BJ (cell line): ENCODE measurements around the gene PPP1R3A. TPM values are rescaled to one million over a fixed set of nuclear protein-coding genes. Genes with fewer than 3 reads are reported as not detected.

Experiments
- CTCF ChIA-PET: fragments of 350-600 bp; formaldehyde crosslinking; extraction: SDS; loops from one replicate; lab custom pipeline; 2021; ENCODE audit warnings: antibody characterized with exemption, inconsistent platforms; lab: Yijun Ruan, JAX
- POLR2A ChIA-PET: fragments of 300-600 bp; sonication (Branson Sonifier 250); formaldehyde crosslinking; extraction: SDS; loops from one replicate; lab custom pipeline; 2021; ENCODE audit warnings: antibody characterized with exemption; lab: Charles Lee
- DNase-seq: peaks from one replicate; pipeline ENCODE4 v3.0.0-alpha.2; 2011; ENCODE audit warnings: low read depth
- H3K27me3 ChIP-seq: 2 replicates; pipeline ENCODE4 v1.6.0; 2011; ENCODE audit warnings: low read length; ENCODE audit not compliant: control insufficient read depth, insufficient read depth
- H3K36me3 ChIP-seq: 2 replicates; pipeline ENCODE4 v1.5.1; 2011; ENCODE audit warnings: low read length; ENCODE audit not compliant: control insufficient read depth, insufficient read depth
- H3K4me3 ChIP-seq: 2 replicates; pipeline ENCODE4 v1.5.1; 2011; ENCODE audit warnings: low read depth, mild to moderate bottlenecking, control low read depth, low read length
- CTCF ChIP-seq: IDR thresholded peaks from 2 replicates; pipeline ENCODE4 v1.5.1; 2011; ENCODE audit warnings: low read depth, mild to moderate bottlenecking, control low read depth, inconsistent platforms, low read length, moderate library complexity; ENCODE audit not compliant: insufficient read depth
- polyA plus RNA-seq: library from polyadenylated mRNA; depleted of rRNA; stranded (reverse); fragments of >200 nt; gene quantifications from 2 replicates; pipeline ENCODE4 v1.2.3, GENCODE V29; 2011

The PPP1R3A gene
- polyA plus RNA-seq, 1 experiment: not detected

GRCh38 chr7:113891031-113891350, 27.8 kb downstream of the PPP1R3A start:
- no peaks in the 10 kb centered on the region for H3K27me3 ChIP-seq
- no peaks in the 10 kb centered on the region for H3K36me3 ChIP-seq
- ChIA-PET CTCF (no interaction called here), POLR2A (no interaction called here)
- TF ChIP-seq CTCF: no peak
- no peak overlapping the region for H3K4me3 ChIP-seq
- DNase-seq: no peak

GRCh38 chr7:113890331-113891030, 28.3 kb downstream of the PPP1R3A start:
- POLR2A ChIA-PET: no interaction called here
- TF ChIP-seq CTCF: no peak
- H3K4me3 ChIP-seq: no peak overlapping the region
- no peaks in the 10 kb centered on the region for H3K36me3 ChIP-seq
- CTCF ChIA-PET: no interaction called here
- no peaks in the 10 kb centered on the region for H3K27me3 ChIP-seq
- no peak for DNase-seq

- Histone ChIP-seq H3K27me3 (no peaks in the 10 kb centered on the region), H3K36me3 (no peaks in the 10 kb centered on the region), H3K4me3 (no peak overlapping the region)
- DNase-seq: no peak
- ChIA-PET CTCF (no interaction called here), POLR2A (no interaction called here)
- no peak for TF ChIP-seq CTCF
These were observed 35.7 kb downstream of the PPP1R3A start for GRCh38 chr7:113883096-113883495.

GRCh38 chr7:113880559-113880958, 38.2 kb downstream of the PPP1R3A start:
- H3K27me3 ChIP-seq: no peaks in the 10 kb centered on the region
- H3K36me3 ChIP-seq: no peaks in the 10 kb centered on the region
- no peak overlapping the region for H3K4me3 ChIP-seq
- TF ChIP-seq CTCF: no peak
- no peak for DNase-seq
- CTCF ChIA-PET: no interaction called here
- POLR2A ChIA-PET: no interaction called here

- ChIA-PET POLR2A (no interaction called here), CTCF (no interaction called here)
- TF ChIP-seq CTCF: no peak
These were observed 40.3 kb downstream of the PPP1R3A start for GRCh38 chr7:113878394-113878992.

More at GRCh38 chr7:113878394-113878992, 40.3 kb downstream of the PPP1R3A start:
- Histone ChIP-seq H3K27me3 (no peaks in the 10 kb centered on the region), H3K4me3 (no peak overlapping the region), H3K36me3 (no peaks in the 10 kb centered on the region)
- DNase-seq: no peak
